ENCODE data around the gene RWDD3. TPM values are rescaled to one million over a fixed set of nuclear protein-coding genes. Genes with fewer than 3 reads are reported as not detected.

Gene RWDD3
- total and polyA plus RNA-seq, 2 donors (not counting 1 experiment from before 2014, with no cell fraction given): 19.9 to 21.9 TPM

DNA sequence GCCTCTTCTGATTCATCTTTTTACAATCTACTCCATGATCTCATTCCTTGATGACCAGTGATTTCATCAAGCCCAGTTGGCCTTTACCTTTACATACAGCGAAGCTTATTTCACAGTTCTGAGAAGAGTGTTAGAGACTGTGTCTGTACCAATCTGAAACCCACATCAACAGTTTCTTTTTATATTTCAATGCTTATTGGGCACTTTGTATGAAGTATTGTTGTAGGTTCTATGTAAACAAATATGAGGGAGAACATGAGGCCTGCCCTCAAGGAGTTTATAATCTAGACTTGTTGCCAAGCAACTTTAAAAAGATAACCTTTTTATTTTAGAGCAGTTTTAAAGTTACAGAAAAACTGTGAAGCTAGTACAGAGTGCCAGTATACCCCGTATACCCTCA lies 27.5 kb upstream of the RWDD3 start:
- no peak overlapping the region for H3K27ac ChIP-seq (ENCODE audit: low read length in 2 of 2)
- Mint-ChIP-seq H3K27ac (no peak overlapping the region), H3K9me3 (ENCODE audit: insufficient read depth) (no peaks in the 10 kb centered on the region), H3K4me3 (no peak overlapping the region), H3K27me3 (peaks cover 5% of the 10 kb centered on the region), H3K4me1 (no peaks in the 10 kb centered on the region)
- no peaks in the 10 kb centered on the region for H3K79me2 ChIP-seq (ENCODE audit: control insufficient read depth, insufficient read depth, low read length)
- ATAC-seq (ENCODE audit: low read depth) (no peak), DNase-seq (no peak)
- no peaks in the 10 kb centered on the region for H3K9me3 ChIP-seq (ENCODE audit: control extremely low read depth in 1 of 3, control insufficient read depth in 2 of 3, insufficient read depth in 1 of 3, low read length in 2 of 3)
- no peak overlapping the region for H3K4me3 ChIP-seq (ENCODE audit: control extremely low read depth in 1 of 5, extremely low read depth in 1 of 5, insufficient read depth in 1 of 5, low read depth in 2 of 5, low read length in 4 of 5)
- ChIA-PET CTCF (no interaction called here), POLR2A (no interaction called here)
- H3K4me2 ChIP-seq (replicated peaks; ENCODE audit: low read depth, low read length, poor library complexity, severe bottlenecking): no peak overlapping the region
- intact Hi-C loops (cut with micrococcal nuclease): no loop called here
- H3K27me3 ChIP-seq (replicated peaks in 1 of 4; ENCODE audit: control extremely low read depth in 1 of 4, control insufficient read depth in 3 of 4, insufficient read depth in 4 of 4, low read length in 3 of 4): no peaks in the 10 kb centered on the region
- no peak overlapping the region for H2AFZ ChIP-seq (ENCODE audit: insufficient read depth, low read depth, low read length, poor library complexity, severe bottlenecking)
- H3K36me3 ChIP-seq (replicated peaks in 1 of 2; ENCODE audit: control extremely low read depth in 1 of 2, control insufficient read depth in 1 of 2, extremely low read depth in 1 of 2, insufficient read depth in 2 of 2, low read length in 1 of 2): no peaks in the 10 kb centered on the region
- TF ChIP-seq, protein P1, sequence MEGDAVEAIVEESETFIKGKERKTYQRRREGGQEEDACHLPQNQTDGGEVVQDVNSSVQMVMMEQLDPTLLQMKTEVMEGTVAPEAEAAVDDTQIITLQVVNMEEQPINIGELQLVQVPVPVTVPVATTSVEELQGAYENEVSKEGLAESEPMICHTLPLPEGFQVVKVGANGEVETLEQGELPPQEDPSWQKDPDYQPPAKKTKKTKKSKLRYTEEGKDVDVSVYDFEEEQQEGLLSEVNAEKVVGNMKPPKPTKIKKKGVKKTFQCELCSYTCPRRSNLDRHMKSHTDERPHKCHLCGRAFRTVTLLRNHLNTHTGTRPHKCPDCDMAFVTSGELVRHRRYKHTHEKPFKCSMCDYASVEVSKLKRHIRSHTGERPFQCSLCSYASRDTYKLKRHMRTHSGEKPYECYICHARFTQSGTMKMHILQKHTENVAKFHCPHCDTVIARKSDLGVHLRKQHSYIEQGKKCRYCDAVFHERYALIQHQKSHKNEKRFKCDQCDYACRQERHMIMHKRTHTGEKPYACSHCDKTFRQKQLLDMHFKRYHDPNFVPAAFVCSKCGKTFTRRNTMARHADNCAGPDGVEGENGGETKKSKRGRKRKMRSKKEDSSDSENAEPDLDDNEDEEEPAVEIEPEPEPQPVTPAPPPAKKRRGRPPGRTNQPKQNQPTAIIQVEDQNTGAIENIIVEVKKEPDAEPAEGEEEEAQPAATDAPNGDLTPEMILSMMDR (IDR thresholded peaks at IDR 0.05): no peak
- TF ChIP-seq EZH2 (IDR thresholded peaks at IDR 0.05; ENCODE audit: borderline replicate concordance, insufficient read depth, low read depth, low read length, poor library complexity, severe bottlenecking): no peak
- H3K4me1 ChIP-seq (ENCODE audit: control insufficient read depth in 2 of 2, insufficient read depth in 2 of 2, low read length in 2 of 2): no peaks in the 10 kb centered on the region
- H4K20me1 ChIP-seq (ENCODE audit: control insufficient read depth, insufficient read depth, low read length, poor library complexity, severe bottlenecking): no peaks in the 10 kb centered on the region
- no peak overlapping the region for H3K9ac ChIP-seq (ENCODE audit: low read length)
- no CpG with 5 or more reads among the region's 2 CpGs for WGBS (ENCODE audit: insufficient coverage)

GRCh38 chr1:95207223-95207935 lies 26.6 kb upstream of the RWDD3 start:
- Histone ChIP-seq H3K4me1 (ENCODE audit: control insufficient read depth in 2 of 2, insufficient read depth in 2 of 2, low read length in 2 of 2) (no peaks in the 10 kb centered on the region), H4K20me1 (ENCODE audit: control insufficient read depth, insufficient read depth, low read length, poor library complexity, severe bottlenecking) (no peaks in the 10 kb centered on the region), H3K4me2 (replicated peaks; ENCODE audit: low read depth, low read length, poor library complexity, severe bottlenecking) (no peak overlapping the region), H3K27me3 (replicated peaks in 1 of 4; ENCODE audit: control extremely low read depth in 1 of 4, control insufficient read depth in 3 of 4, insufficient read depth in 4 of 4, low read length in 3 of 4) (no peaks in the 10 kb centered on the region), H3K4me3 (ENCODE audit: control extremely low read depth in 1 of 5, extremely low read depth in 1 of 5, insufficient read depth in 1 of 5, low read depth in 2 of 5, low read length in 4 of 5) (no peak overlapping the region), H3K36me3 (replicated peaks in 1 of 2; ENCODE audit: control extremely low read depth in 1 of 2, control insufficient read depth in 1 of 2, extremely low read depth in 1 of 2, insufficient read depth in 2 of 2, low read length in 1 of 2) (no peaks in the 10 kb centered on the region), H2AFZ (ENCODE audit: insufficient read depth, low read depth, low read length, poor library complexity, severe bottlenecking) (no peak overlapping the region), H3K9ac (ENCODE audit: low read length) (no peak overlapping the region), H3K27ac (ENCODE audit: low read length in 2 of 2) (no peak overlapping the region), H3K9me3 (ENCODE audit: control extremely low read depth in 1 of 3, control insufficient read depth in 2 of 3, insufficient read depth in 1 of 3, low read length in 2 of 3) (no peaks in the 10 kb centered on the region), H3K79me2 (ENCODE audit: control insufficient read depth, insufficient read depth, low read length) (no peaks in the 10 kb centered on the region)
- Mint-ChIP-seq H3K27me3 (peaks cover 5% of the 10 kb centered on the region), H3K9me3 (ENCODE audit: insufficient read depth) (no peaks in the 10 kb centered on the region), H3K4me1 (no peaks in the 10 kb centered on the region), H3K27ac (no peak overlapping the region), H3K4me3 (no peak overlapping the region)
- intact Hi-C loops (cut with micrococcal nuclease): no loop called here
- CTCF ChIA-PET: no interaction called here
- ATAC-seq (ENCODE audit: low read depth) (no peak), DNase-seq (no peak)
- TF ChIP-seq EZH2 (IDR thresholded peaks at IDR 0.05; ENCODE audit: borderline replicate concordance, insufficient read depth, low read depth, low read length, poor library complexity, severe bottlenecking): no peak
- TF ChIP-seq, protein P1 (IDR thresholded peaks at IDR 0.05): no peak
- POLR2A ChIA-PET: no interaction called here
- 93% methylated on average over 6 of the region's 6 CpGs for WGBS (ENCODE audit: insufficient coverage)

Measured in B cell (primary cell).